Upper lobe of left lung (tissue), 4 donors: ENCODE results near the gene NET1.

Experiments used
- CTCF ChIP-seq, 6 experiments: fragments of 450-650 bp in 4 of 6; fragments of 200-600 bp in 2 of 6; sonication (generic) in 2 of 6; IDR thresholded peaks; one replicate each; pipeline ENCODE4 v1.5.1; 2016 to 2019; ENCODE audit warnings: antibody characterized with exemption in 6 of 6
- EP300 ChIP-seq, 4 donors: sonication (generic); formaldehyde crosslinking; IDR thresholded peaks; one replicate each; pipeline ENCODE4 v1.5.1; 2017; ENCODE audit warnings: antibody characterized with exemption in 4 of 4, control low read depth in 2 of 4
- POLR2AphosphoS5 ChIP-seq, 2 donors: sonication (generic); formaldehyde crosslinking; IDR thresholded peaks; one replicate each; pipeline ENCODE4 v1.5.1; 2017; ENCODE audit warnings: antibody characterized with exemption in 2 of 2

GRCh38 chr10:5498791-5499492, 86.6 kb downstream of the NET1 start:
- TF ChIP-seq CTCF (IDR thresholded peaks at IDR 0.05) (no peak), POLR2AphosphoS5 (IDR thresholded peaks at IDR 0.05) (no peak), EP300 (IDR thresholded peaks at IDR 0.05) (no peak)
